Large intestine (tissue), 3 donors: Measurements from ENCODE around the gene TAX1BP3. TPM values are rescaled to one million over a fixed set of nuclear protein-coding genes. Genes with fewer than 3 reads are reported as not detected.

Experiments used
- DNase-seq, 2 donors: peaks; one replicate each; pipeline versions ENCODE4 v3.0.0 to v3.0.0-alpha.2; 2013
- H3K27ac ChIP-seq: one replicate; pipeline ENCODE4 v1.5.1; 2013; ENCODE audit warnings: low read length
- H3K27me3 ChIP-seq: 2 replicates; pipeline ENCODE4 v1.6.1; 2013; ENCODE audit warnings: low read length; ENCODE audit not compliant: control insufficient read depth, insufficient read depth
- H3K36me3 ChIP-seq: 2 replicates; pipeline ENCODE4 v1.6.1; 2013; ENCODE audit warnings: low read length; ENCODE audit not compliant: control insufficient read depth, insufficient read depth
- H3K4me1 ChIP-seq: one replicate; pipeline ENCODE4 v1.6.1; 2013; ENCODE audit warnings: low read length; ENCODE audit not compliant: control insufficient read depth, insufficient read depth
- H3K4me3 ChIP-seq: one replicate; pipeline ENCODE4 v1.5.1; 2013; ENCODE audit warnings: low read length
- H3K9me3 ChIP-seq: one replicate; pipeline ENCODE4 v1.6.1; 2013; ENCODE audit warnings: mild to moderate bottlenecking, low read depth, low read length, moderate library complexity; ENCODE audit not compliant: control insufficient read depth
- WGBS: methylation state at CpG from one replicate; pipeline ENCODE4 v1.1.5; 2013; ENCODE audit warnings: low lambda C conversion rate; ENCODE audit not compliant: insufficient coverage; 5-methylcytosine and 5-hydroxymethylcytosine counted together
- polyA plus RNA-seq: library from polyadenylated mRNA; unstranded; fragments of 120-200 nt; gene quantifications from one replicate; pipeline ENCODE4 v1.2.1, GENCODE V29; 2013

The TAX1BP3 gene
- polyA plus RNA-seq, 1 donor, result 115 TPM

- Histone ChIP-seq H3K4me3 (no peak overlapping the region), H3K4me1 (no peaks in the 10 kb centered on the region), H3K9me3 (peaks cover 3% of the 10 kb centered on the region), H3K27ac (no peak overlapping the region), H3K36me3 (no peaks in the 10 kb centered on the region), H3K27me3 (peaks cover 30% of the 10 kb centered on the region)
- no CpG with 5 or more reads among the region's 44 CpGs for WGBS
- no peak for DNase-seq
These were observed 21.1 kb upstream of the TAX1BP3 start for GRCh38 chr17:3689262-3690093.

DNA sequence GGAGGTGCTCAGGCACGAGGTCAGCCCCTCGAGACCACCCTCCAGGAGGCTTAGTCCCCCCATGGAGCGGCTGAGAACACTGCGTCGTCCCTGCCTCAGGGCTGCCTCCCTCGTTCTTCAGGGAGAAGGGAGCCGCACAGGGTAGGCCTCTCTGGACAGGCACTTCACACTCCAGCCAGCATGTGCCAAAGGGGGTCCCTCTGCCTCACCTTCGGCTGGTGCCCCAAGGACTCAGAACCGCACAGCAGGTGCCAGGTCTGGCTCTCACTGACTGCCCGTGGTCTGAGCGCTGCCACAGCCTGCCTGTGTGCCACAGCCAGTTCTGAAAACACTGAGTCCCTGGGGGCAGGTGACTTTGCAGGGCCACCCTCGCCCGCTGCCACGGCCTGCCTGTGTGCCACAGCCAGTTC, 20.5 kb upstream of the TAX1BP3 start:
- Histone ChIP-seq H3K27ac (no peak overlapping the region), H3K27me3 (peaks cover 30% of the 10 kb centered on the region), H3K4me1 (no peaks in the 10 kb centered on the region), H3K36me3 (no peaks in the 10 kb centered on the region), H3K9me3 (peaks cover 3% of the 10 kb centered on the region), H3K4me3 (no peak overlapping the region)
- WGBS, result no CpG with 5 or more reads among the region's 14 CpGs
- DNase-seq, result no peak

DNA sequence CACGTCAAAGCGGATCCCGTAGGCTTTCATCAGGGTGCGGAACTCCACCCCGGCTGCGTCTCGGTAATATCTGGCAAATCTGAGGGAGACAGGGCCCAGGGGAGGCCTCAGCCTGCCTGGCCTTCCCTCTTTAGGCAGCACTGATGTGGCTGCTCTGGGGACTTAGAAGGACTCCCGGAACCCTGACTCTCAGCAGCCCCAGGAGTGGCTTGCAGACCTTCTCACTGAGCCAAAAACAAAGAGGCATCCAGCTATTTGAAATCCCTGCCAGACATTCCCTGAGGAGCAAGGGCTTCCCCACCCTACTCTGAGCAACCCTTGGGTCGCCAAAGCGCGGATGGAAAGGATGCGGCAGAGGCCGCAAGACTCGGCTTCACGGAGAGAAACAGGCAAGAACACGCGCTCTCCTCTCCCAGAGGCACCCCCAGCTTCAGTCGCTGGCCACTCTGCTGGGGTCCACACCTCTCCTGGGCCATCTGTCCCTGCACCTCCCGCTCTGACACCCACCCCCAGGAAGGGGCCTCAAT, 19.7 kb upstream of the TAX1BP3 start:
- WGBS, result no CpG with 5 or more reads among the region's 19 CpGs
- Histone ChIP-seq H3K27me3 (peaks cover 27% of the 10 kb centered on the region), H3K4me1 (no peaks in the 10 kb centered on the region), H3K9me3 (peaks cover 3% of the 10 kb centered on the region), H3K27ac (no peak overlapping the region), H3K4me3 (no peak overlapping the region), H3K36me3 (no peaks in the 10 kb centered on the region)
- no peak for DNase-seq

DNA sequence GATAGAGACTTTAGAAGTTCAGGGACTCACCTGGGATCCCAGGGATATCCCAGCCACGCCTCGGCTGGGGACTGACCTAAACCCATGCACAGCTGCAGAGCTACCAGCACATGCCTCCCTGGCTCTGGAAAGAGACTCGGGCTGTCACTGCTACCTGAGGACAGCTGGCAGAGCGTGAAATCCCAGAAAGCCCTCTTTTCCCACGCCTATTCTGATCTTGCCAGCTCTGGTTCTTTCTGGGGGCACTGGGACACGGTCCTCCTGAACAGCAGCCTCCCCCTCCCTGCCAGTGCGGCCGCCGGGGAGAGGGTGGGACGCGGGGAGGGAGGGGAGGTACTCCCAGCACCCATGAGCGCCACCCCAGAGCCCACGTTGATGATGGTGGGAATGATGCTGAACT, 16.8 kb upstream of the TAX1BP3 start:
- Histone ChIP-seq H3K27ac (no peak overlapping the region), H3K36me3 (no peaks in the 10 kb centered on the region), H3K4me1 (no peaks in the 10 kb centered on the region), H3K4me3 (no peak overlapping the region), H3K9me3 (peaks cover 3% of the 10 kb centered on the region), H3K27me3 (peaks cover 19% of the 10 kb centered on the region)
- no CpG with 5 or more reads among the region's 13 CpGs for WGBS
- no peak for DNase-seq

DNA sequence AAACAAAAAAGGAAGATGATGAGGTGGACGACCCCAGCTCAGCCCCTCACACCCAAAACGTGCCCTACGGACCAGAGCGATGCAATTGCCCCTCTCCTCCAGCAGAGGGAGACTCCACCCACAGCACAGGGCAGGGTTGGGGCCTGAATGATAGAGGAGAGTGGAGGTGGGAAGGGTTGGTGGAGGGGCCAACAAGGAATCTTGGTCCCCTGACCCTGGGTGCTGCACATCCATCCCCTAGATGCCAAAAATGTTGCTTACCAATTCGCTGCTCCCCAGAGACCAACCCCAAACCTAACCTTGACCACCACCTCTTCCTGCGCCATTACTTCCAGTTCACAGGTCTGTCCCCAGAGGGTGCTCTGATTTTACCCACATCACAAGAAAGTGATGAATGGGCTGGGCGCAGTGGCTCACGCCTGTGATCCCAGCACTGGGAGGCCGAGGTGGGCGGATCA, 14.7 kb upstream of the TAX1BP3 start:
- WGBS, result no CpG with 5 or more reads among the region's 10 CpGs
- DNase-seq, result no peak

DNA sequence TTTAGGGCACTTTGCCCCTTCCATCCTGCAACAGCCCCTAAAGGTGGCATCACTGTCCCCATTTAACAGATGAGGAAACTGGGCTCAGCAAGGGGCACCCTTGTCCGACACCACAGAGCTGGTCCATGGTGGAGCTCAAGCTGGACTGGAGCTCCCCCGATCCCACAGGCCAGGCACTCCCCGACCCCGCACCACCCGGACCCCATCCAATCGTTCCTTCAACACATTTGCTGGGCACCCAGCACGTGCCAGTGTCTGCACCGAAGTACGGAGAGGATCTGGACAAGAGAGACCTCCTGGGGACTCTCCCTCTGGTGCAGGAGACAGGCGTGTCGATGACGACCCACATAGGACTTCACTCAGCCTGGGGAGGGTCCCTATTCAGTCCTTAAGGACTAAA, 13.7 kb upstream of the TAX1BP3 start:
- Histone ChIP-seq H3K4me3 (no peak overlapping the region), H3K9me3 (no peaks in the 10 kb centered on the region)
- no CpG with 5 or more reads among the region's 12 CpGs for WGBS

More for the DNA sequence above, 14.7 kb upstream of the TAX1BP3 start:
- H3K4me3 ChIP-seq, result no peak overlapping the region
- no peaks in the 10 kb centered on the region for H3K36me3 ChIP-seq
- no peaks in the 10 kb centered on the region for H3K4me1 ChIP-seq
- H3K9me3 ChIP-seq, result no peaks in the 10 kb centered on the region
- H3K27ac ChIP-seq, result no peak overlapping the region
- peaks cover 19% of the 10 kb centered on the region for H3K27me3 ChIP-seq

GRCh38 chr17:3681565-3681964, 13.2 kb upstream of the TAX1BP3 start:
- Histone ChIP-seq H3K4me1 (no peaks in the 10 kb centered on the region), H3K9me3 (no peaks in the 10 kb centered on the region), H3K4me3 (no peak overlapping the region), H3K36me3 (no peaks in the 10 kb centered on the region), H3K27me3 (peaks cover 19% of the 10 kb centered on the region), H3K27ac (no peak overlapping the region)
- WGBS, result no CpG with 5 or more reads among the region's 20 CpGs
- DNase-seq, result no peak

More for the DNA sequence above, 13.7 kb upstream of the TAX1BP3 start:
- no peaks in the 10 kb centered on the region for H3K36me3 ChIP-seq
- no peak for DNase-seq
- H3K27me3 ChIP-seq, result peaks cover 19% of the 10 kb centered on the region
- no peaks in the 10 kb centered on the region for H3K4me1 ChIP-seq
- no peak overlapping the region for H3K27ac ChIP-seq

DNA sequence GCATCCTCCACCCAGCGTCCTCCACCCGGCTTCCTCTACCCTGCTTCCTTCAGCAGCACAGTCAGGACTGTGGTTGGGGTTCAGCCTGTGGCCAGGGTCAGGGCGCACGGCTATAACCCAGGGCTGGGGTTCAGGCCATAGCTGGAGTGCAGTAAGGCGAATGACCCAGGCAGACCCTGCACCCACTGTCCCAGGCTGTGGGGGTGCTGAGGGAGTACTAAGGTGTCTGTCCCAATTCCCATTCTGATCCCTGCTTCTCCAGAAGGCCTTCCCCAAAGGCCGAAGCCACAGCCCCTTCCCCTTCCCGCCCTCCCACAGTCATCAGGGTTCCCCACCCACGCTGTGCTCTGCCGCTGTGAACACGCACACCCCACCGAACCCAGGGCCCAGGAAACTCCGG, 12.7 kb upstream of the TAX1BP3 start:
- no peak for DNase-seq
- Histone ChIP-seq H3K27ac (no peak overlapping the region), H3K27me3 (peaks cover 19% of the 10 kb centered on the region), H3K4me1 (no peaks in the 10 kb centered on the region), H3K4me3 (no peak overlapping the region), H3K9me3 (no peaks in the 10 kb centered on the region), H3K36me3 (no peaks in the 10 kb centered on the region)
- no CpG with 5 or more reads among the region's 12 CpGs for WGBS

DNA sequence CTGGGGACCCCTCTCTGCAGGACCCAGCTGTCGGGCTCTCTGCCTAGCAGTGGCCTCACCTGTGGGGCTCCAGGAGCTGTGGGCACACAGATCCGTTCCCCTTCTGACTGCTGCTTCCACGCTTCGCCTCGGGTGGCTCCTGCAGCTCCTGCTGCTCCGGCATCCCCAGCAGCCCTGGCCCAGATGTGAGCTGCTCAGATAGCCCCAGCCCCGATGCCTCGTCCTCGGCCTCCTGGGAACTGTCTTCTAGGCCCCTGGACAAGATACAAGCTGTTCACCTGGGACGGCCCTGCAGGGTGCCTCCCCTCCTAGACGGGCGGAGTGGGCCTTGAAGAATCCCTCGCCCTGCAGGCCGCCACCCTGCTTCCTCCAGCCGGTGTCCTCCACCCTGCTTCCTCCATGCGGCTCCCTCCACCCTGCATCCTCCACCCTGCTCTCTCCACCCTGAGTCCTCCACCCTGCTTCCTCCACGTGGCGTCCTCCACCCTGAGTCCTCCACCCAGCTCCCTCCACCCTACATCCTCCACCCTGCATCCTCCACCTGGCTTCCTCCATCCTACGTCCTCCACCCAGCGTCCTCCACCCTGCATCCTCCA, 11.3 kb upstream of the TAX1BP3 start:
- no peak for DNase-seq
- no peak overlapping the region for H3K27ac ChIP-seq
- no peak overlapping the region for H3K4me3 ChIP-seq
- no peaks in the 10 kb centered on the region for H3K9me3 ChIP-seq
- no CpG with 5 or more reads among the region's 20 CpGs for WGBS
- no peaks in the 10 kb centered on the region for H3K36me3 ChIP-seq
- no peaks in the 10 kb centered on the region for H3K4me1 ChIP-seq
- H3K27me3 ChIP-seq, result peaks cover 12% of the 10 kb centered on the region

DNA sequence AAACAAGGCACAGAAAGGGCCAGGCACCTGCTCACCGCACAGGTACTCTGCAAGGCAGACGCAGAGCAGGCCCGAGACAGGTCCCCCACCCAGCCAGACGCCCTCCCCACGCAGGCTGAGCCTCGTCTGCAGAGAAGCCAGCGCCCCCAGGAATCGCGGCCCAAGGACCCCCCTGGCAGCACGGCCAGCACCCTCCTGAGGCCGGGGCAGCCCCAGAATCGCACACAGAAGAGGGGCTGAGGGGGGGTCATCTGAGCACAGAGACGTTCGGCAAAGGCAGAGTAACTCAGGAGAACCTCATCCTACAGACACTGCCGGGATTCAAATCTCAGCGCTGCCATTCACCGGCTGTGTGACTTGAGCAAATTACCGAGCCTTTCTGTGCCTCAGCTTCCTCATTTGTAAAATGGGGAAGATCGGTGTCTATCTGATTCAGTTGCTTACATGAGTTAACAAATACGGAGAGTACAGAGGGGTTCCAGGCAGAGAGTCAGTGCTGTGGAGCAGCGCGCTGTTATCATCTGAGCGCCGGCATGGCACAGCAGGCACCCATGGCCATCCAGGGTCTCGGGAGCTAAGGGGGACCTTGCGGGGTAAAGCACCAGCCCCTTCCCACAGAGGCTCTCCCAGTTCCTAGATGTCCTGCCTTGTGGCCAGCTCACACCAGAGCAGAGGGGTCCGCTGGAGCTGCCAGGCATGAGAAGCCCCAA, 10.6 kb upstream of the TAX1BP3 start:
- Histone ChIP-seq H3K9me3 (no peaks in the 10 kb centered on the region), H3K4me3 (no peak overlapping the region), H3K36me3 (no peaks in the 10 kb centered on the region), H3K27me3 (peaks cover 6% of the 10 kb centered on the region), H3K27ac (no peak overlapping the region), H3K4me1 (no peaks in the 10 kb centered on the region)
- DNase-seq, result no peak
- no CpG with 5 or more reads among the region's 27 CpGs for WGBS
